ENCODE data around the gene UMODL1.

Gene UMODL1

GRCh38 chr21:42154237-42155044 is 83.3 kb downstream of the UMODL1 start:
- DNase-seq: no peak

GRCh38 chr21:42155045-42155855 is 84.1 kb downstream of the UMODL1 start:
- no peak for DNase-seq

GRCh38 chr21:42156690-42157605 is 85.8 kb downstream of the UMODL1 start:
- no peak for DNase-seq

GRCh38 chr21:42157606-42158310 is 86.6 kb downstream of the UMODL1 start:
- peak in 1 of 3 experiments; percentile 15 for DNase-seq

- DNase-seq: no peak
Observed at GRCh38 chr21:42158846-42159245, 87.7 kb downstream of the UMODL1 start.

- DNase-seq: no peak
Observed at GRCh38 chr21:42159560-42160110, 88.5 kb downstream of the UMODL1 start.

GRCh38 chr21:42160111-42160721 is 89.1 kb downstream of the UMODL1 start:
- no peak for DNase-seq

GRCh38 chr21:42160765-42161164 is 89.6 kb downstream of the UMODL1 start:
- DNase-seq: no peak

- DNase-seq: peak in 1 of 3 experiments; percentile 41
Observed at GRCh38 chr21:42161401-42161955, 90.4 kb downstream of the UMODL1 start.

GRCh38 chr21:42161956-42162681 is 91.0 kb downstream of the UMODL1 start:
- DNase-seq: no peak

GRCh38 chr21:42162831-42163510 is 91.9 kb downstream of the UMODL1 start:
- peak in 2 of 3 experiments; percentile 14 to 24 for DNase-seq

- DNase-seq: no peak
Observed at GRCh38 chr21:42163511-42163863, 92.4 kb downstream of the UMODL1 start.

GRCh38 chr21:42164064-42164789 is 93.1 kb downstream of the UMODL1 start:
- peak; percentile 14 to 81 (median 48) for DNase-seq

GRCh38 chr21:42164818-42165217 is 93.7 kb downstream of the UMODL1 start:
- DNase-seq: no peak

- no peak for DNase-seq
Observed at GRCh38 chr21:42165901-42166300, 94.8 kb downstream of the UMODL1 start.

GRCh38 chr21:42169758-42170157 is 98.6 kb downstream of the UMODL1 start:
- no peak for DNase-seq

GRCh38 chr21:42171091-42172053 is 100.3 kb downstream of the UMODL1 start:
- DNase-seq: peak in 2 of 3 experiments; percentile 20 to 36

All from NCI-H1417 (cell line).